ENCODE data around the gene VEZF1. TPM values are rescaled to one million over a fixed set of nuclear protein-coding genes. Genes with fewer than 3 reads are reported as not detected.

Gene VEZF1
- polyA plus RNA-seq, 3 donors from 2014 or later: 35.8 to 54.1 (median 40.1) TPM

DNA sequence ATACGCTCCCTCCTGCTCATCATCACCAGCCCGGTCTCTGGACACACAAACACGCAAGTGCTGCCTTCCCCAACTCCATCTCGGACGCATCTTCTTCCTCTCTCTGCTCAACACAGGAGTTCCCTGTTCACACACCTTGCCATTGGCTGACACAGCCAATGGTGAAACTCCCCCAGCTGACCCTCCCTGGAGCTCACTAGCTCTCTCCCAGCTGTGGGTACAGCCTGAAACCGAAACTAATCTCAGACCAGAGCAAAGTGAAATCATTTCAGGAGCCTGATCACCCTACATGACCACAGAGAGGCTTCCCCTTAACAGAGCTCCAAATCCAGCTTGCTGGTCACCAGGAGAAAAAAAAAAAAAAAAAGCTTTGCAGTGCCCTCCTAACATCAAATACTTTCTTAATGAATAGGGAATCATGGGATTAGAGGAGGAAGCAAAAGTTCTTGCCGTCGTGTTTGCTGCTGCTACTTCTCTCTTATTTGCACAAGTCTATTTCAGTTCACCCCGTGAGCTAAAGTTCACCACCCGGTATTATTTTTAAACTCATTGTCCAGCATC, 41.2 kb downstream of the VEZF1 start:
- Mint-ChIP-seq H3K4me3 (peak overlapping the region; percentile 85 to 94 (median 93)), H3K27ac (peak overlapping the region in 5 of 6 donors; percentile 2 to 71 (median 66)), H3K9me3 (no peaks in the 10 kb centered on the region), H3K27me3 (ENCODE audit: low read depth in 3 of 3) (peaks cover 3 to 8% (median 5%) of the 10 kb centered on the region in 3 donors), H3K4me1 (peaks cover 41% of the 10 kb centered on the region in 2 donors), H3K36me3 (peaks cover 0 to 3% (median 0%) of the 10 kb centered on the region in 3 donors)
- DNase-seq: peak; percentile 43 to 55 (median 49)

DNA sequence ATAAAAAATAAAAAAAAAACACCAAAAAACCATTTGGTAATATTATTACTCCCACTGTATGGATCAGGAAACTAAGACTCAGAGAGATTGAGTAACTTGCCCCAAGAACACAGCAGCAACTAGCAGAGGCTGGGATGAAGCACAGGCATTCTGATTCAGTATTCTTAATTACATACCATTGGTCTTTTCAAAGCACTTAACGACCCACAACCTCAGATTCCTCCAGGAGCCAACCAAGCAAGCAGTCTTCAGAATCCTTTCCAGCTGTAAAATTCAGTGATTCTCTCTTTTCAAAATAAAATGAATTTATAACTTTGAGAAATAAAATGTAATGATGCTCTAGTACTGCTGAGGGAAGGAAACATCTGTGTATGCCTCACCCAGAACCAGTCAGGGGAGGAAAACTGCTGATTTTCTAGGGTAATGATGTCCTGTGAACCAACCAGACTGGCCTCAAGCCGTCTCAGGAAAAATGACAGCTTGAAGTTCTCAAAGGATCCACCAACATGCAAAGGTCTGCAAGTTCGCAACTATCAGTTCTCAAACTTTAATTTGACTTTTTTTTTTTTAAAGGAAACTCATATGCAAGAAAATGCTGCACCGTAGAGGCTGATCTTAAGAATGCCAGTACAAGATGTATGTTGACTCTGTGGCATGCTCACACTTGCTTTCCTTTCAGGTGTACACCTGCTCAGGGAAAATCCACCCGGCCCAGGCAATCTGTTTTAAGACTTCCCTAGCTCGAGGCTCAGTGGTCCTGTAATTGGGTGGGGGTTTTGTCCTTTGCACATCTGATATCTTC, 41.9 kb downstream of the VEZF1 start:
- peak overlapping the region in 3 of 6 donors; percentile 30 to 71 (median 66) for H3K27ac Mint-ChIP-seq
- H3K4me3 Mint-ChIP-seq: peak overlapping the region; percentile 85 to 94 (median 93)
- no peaks in the 10 kb centered on the region for H3K9me3 Mint-ChIP-seq
- DNase-seq: no peak
- H3K4me1 Mint-ChIP-seq: peaks cover 41% of the 10 kb centered on the region in 2 donors
- peaks cover 0 to 3% (median 0%) of the 10 kb centered on the region in 3 donors for H3K36me3 Mint-ChIP-seq
- H3K27me3 Mint-ChIP-seq (ENCODE audit: low read depth in 3 of 3): peaks cover 3 to 9% (median 5%) of the 10 kb centered on the region in 3 donors

GRCh38 chr17:57944908-57945307, 43.1 kb downstream of the VEZF1 start:
- Mint-ChIP-seq H3K36me3 (peaks cover 0 to 7% (median 0%) of the 10 kb centered on the region in 3 donors), H3K27ac (no peak overlapping the region), H3K4me3 (no peak overlapping the region), H3K9me3 (no peaks in the 10 kb centered on the region), H3K4me1 (peaks cover 32 to 39% of the 10 kb centered on the region in 2 donors), H3K27me3 (ENCODE audit: low read depth in 3 of 3) (peaks cover 3 to 15% (median 3%) of the 10 kb centered on the region in 3 donors)
- no peak for DNase-seq

GRCh38 chr17:57943645-57944044, 44.4 kb downstream of the VEZF1 start:
- Mint-ChIP-seq H3K4me3 (no peak overlapping the region), H3K27ac (no peak overlapping the region)

GRCh38 chr17:57943140-57943539, 44.9 kb downstream of the VEZF1 start:
- Mint-ChIP-seq H3K27ac (no peak overlapping the region), H3K4me3 (no peak overlapping the region), H3K9me3 (no peaks in the 10 kb centered on the region), H3K27me3 (ENCODE audit: low read depth in 3 of 3) (peaks cover 0 to 16% (median 3%) of the 10 kb centered on the region in 3 donors), H3K36me3 (peaks cover 0 to 3% (median 0%) of the 10 kb centered on the region in 3 donors), H3K4me1 (peaks cover 17 to 21% of the 10 kb centered on the region in 2 donors)
- no peak for DNase-seq

More at GRCh38 chr17:57943645-57944044, 44.4 kb downstream of the VEZF1 start:
- peaks cover under 1 to 16% (median 3%) of the 10 kb centered on the region in 3 donors for H3K27me3 Mint-ChIP-seq (ENCODE audit: low read depth in 3 of 3)
- H3K36me3 Mint-ChIP-seq: peaks cover 0 to 6% (median 0%) of the 10 kb centered on the region in 3 donors
- H3K9me3 Mint-ChIP-seq: no peaks in the 10 kb centered on the region
- DNase-seq: no peak
- H3K4me1 Mint-ChIP-seq: peaks cover 22 to 26% of the 10 kb centered on the region in 2 donors

DNA sequence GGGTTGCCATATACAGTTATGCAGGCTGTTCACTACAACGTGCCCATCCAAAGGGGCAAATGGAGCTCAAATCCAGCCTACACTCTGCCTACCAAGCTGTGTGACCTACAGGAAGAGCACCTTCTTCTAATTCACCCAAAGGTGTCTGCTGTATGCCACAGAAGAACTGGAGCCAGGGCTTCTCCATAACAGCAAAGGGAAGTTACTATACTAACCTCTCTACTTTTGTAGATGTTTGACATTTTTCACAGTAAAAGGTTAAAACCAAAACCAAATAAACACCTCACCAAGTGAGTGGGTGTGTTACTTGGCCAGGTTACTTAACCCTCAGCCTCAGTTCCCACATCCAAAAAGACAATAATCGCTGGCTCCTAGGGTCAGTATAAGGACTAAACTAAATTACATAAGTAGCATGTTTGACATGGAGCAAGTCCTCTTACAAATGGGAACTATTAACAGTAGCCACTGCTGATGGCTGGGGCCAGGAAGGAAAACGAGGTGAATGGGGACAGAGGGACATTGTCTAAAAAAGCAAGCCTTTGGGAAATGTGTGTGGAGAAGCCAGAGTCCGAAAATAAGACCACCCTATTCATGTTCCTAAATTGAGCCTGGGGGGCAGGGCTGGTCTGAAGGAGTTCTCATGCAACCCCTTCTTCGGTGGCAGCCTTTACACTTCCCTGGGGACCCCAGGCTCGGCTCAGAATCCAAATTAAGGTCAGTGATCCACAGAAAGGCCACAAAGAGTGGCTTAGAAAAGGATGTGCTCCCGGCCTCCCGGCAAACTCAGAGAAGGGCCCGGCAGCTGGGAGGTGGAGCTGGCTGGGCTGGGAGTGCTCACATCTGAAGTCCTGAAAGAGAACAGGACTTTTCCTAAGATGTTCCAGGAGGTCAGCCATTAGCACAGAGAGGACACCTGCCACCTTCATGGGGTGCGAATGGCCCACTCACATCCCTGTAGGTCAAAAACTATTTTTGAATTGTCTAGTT, 46.4 kb downstream of the VEZF1 start:
- no peak for DNase-seq
- H3K4me1 Mint-ChIP-seq: peaks cover 7 to 10% of the 10 kb centered on the region in 2 donors
- H3K36me3 Mint-ChIP-seq: peaks cover 0 to 3% (median 0%) of the 10 kb centered on the region in 3 donors
- no peak overlapping the region for H3K27ac Mint-ChIP-seq
- no peak overlapping the region for H3K4me3 Mint-ChIP-seq
- peaks cover under 1 to 17% (median 4%) of the 10 kb centered on the region in 3 donors for H3K27me3 Mint-ChIP-seq (ENCODE audit: low read depth in 3 of 3)
- no peaks in the 10 kb centered on the region for H3K9me3 Mint-ChIP-seq

GRCh38 chr17:57940653-57941329, 47.3 kb downstream of the VEZF1 start:
- no peak overlapping the region for H3K27ac Mint-ChIP-seq
- peaks cover under 1 to 2% of the 10 kb centered on the region in 2 donors for H3K4me1 Mint-ChIP-seq
- peaks cover 0 to 3% (median 0%) of the 10 kb centered on the region in 3 donors for H3K36me3 Mint-ChIP-seq
- H3K27me3 Mint-ChIP-seq (ENCODE audit: low read depth in 3 of 3): peaks cover 3 to 15% (median 6%) of the 10 kb centered on the region in 3 donors
- no peaks in the 10 kb centered on the region for H3K9me3 Mint-ChIP-seq
- no peak overlapping the region for H3K4me3 Mint-ChIP-seq
- no peak for DNase-seq

- peaks cover 0 to 3% (median 0%) of the 10 kb centered on the region in 3 donors for H3K36me3 Mint-ChIP-seq
- no peak overlapping the region for H3K4me3 Mint-ChIP-seq
- no peak overlapping the region for H3K27ac Mint-ChIP-seq
- peaks cover 5 to 15% (median 6%) of the 10 kb centered on the region in 3 donors for H3K27me3 Mint-ChIP-seq (ENCODE audit: low read depth in 3 of 3)
- H3K9me3 Mint-ChIP-seq: no peaks in the 10 kb centered on the region
- peaks cover 0 to 2% of the 10 kb centered on the region in 2 donors for H3K4me1 Mint-ChIP-seq
- DNase-seq: no peak
Observed at GRCh38 chr17:57940231-57940630, 47.8 kb downstream of the VEZF1 start.

GRCh38 chr17:57939797-57940196, 48.3 kb downstream of the VEZF1 start:
- Mint-ChIP-seq H3K4me3 (no peak overlapping the region), H3K27me3 (ENCODE audit: low read depth in 3 of 3) (peaks cover 5 to 15% (median 6%) of the 10 kb centered on the region in 3 donors), H3K27ac (no peak overlapping the region), H3K9me3 (no peaks in the 10 kb centered on the region), H3K4me1 (peaks cover 0 to 2% of the 10 kb centered on the region in 2 donors), H3K36me3 (peaks cover 0 to 3% (median 0%) of the 10 kb centered on the region in 3 donors)
- DNase-seq: no peak

GRCh38 chr17:57938061-57938502, 50.0 kb downstream of the VEZF1 start:
- no peak overlapping the region for H3K27ac Mint-ChIP-seq

GRCh38 chr17:57937492-57937891, 50.6 kb downstream of the VEZF1 start:
- Mint-ChIP-seq H3K9me3 (no peaks in the 10 kb centered on the region), H3K4me3 (no peak overlapping the region), H3K27me3 (ENCODE audit: low read depth in 3 of 3) (peaks cover 5 to 16% (median 6%) of the 10 kb centered on the region in 3 donors), H3K27ac (no peak overlapping the region), H3K36me3 (peaks cover 0 to 3% (median 0%) of the 10 kb centered on the region in 3 donors), H3K4me1 (peaks cover 0 to 2% of the 10 kb centered on the region in 2 donors)
- DNase-seq: no peak

More at GRCh38 chr17:57938061-57938502, 50.0 kb downstream of the VEZF1 start:
- peaks cover 0 to 3% (median 0%) of the 10 kb centered on the region in 3 donors for H3K36me3 Mint-ChIP-seq
- DNase-seq: no peak
- H3K4me3 Mint-ChIP-seq: no peak overlapping the region
- peaks cover 5 to 16% (median 6%) of the 10 kb centered on the region in 3 donors for H3K27me3 Mint-ChIP-seq (ENCODE audit: low read depth in 3 of 3)
- no peaks in the 10 kb centered on the region for H3K9me3 Mint-ChIP-seq
- peaks cover 0 to 2% of the 10 kb centered on the region in 2 donors for H3K4me1 Mint-ChIP-seq

Data from immature natural killer cell (primary cell).